Left lung (tissue), 10 donors: ENCODE measurements around the gene NEK8. TPM values are rescaled to one million over a fixed set of nuclear protein-coding genes. Genes with fewer than 3 reads are reported as not detected.

Experiments
- ATAC-seq: fragments of 200-7000 bp; cut with Tn5 transposase; one replicate; pipeline ENCODE4 v1.9.1; 2020; ENCODE audit warnings: moderate library complexity
- DNase-seq, 4 donors: peaks; one replicate each; pipeline ENCODE4 v3.0.0-alpha.2; 2013 to 2020
- H3K27ac ChIP-seq, 2 donors: fragments of 200-600 bp; sonication (generic) in 1 of 2; one replicate each; pipeline versions ENCODE4 v1.5.0 to v1.8.0; 2020 to 2021
- H3K27me3 ChIP-seq, 2 donors: fragments of 200-600 bp; sonication (generic) in 1 of 2; one replicate each; pipeline versions ENCODE4 v1.5.0 to v1.8.0; 2020 to 2021
- H3K36me3 ChIP-seq, 2 donors: fragments of 200-600 bp; sonication (generic) in 1 of 2; one replicate each; pipeline versions ENCODE4 v1.5.0 to v1.8.0; 2020 to 2021
- H3K4me1 ChIP-seq, 2 donors: fragments of 200-600 bp; one replicate each; pipeline ENCODE4 v1.8.0; 2021
- H3K4me3 ChIP-seq, 2 donors: fragments of 200-600 bp; sonication (generic) in 1 of 2; one replicate each; pipeline versions ENCODE4 v1.5.0 to v1.8.0; 2020 to 2021; ENCODE audit warnings: mild to moderate bottlenecking in 1 of 2
- H3K9me3 ChIP-seq, 2 donors: fragments of 200-600 bp; sonication (generic) in 1 of 2; one replicate each; pipeline versions ENCODE4 v1.5.0 to v1.8.0; 2020 to 2021
- intact Hi-C, 2 donors: fragments of 100-400 bp; cut with DNase I; formaldehyde crosslinking; loops; one replicate each; pipeline versions ENCODE4 v1.11.2 to v1.14.2; 2022
- polyA plus RNA-seq, 6 donors: library from polyadenylated mRNA; unstranded; fragments of 120-200 nt; gene quantifications; one replicate each; pipeline ENCODE4 v1.2.1, GENCODE V29; 2013; ENCODE audit not compliant: insufficient read length in 6 of 6
- total RNA-seq, 2 donors: library from RNA; stranded (reverse); fragmentation: NEBNext Ultra II Directional; extraction: Animal tissue kit (Norgen Biotek cat#: 25700); gene quantifications; one replicate each; pipeline ENCODE4 v1.2.1, GENCODE V29; 2021
- TF ChIP-seq, protein P1 (sequence below), 2 donors: fragments of 200-600 bp; sonication (generic) in 1 of 2; IDR thresholded peaks; one replicate each; pipeline versions ENCODE4 v1.5.0 to v1.8.0; 2021; ENCODE audit warnings: antibody characterized with exemption in 2 of 2
- donor health status: DM: no; HTN: yes; CAD: no.
- donor health status: DM: no; HTN: no; CAD: no.

Gene NEK8
- total and polyA plus RNA-seq, 8 donors: 5.6 to 8.1 (median 7.2) TPM

GRCh38 chr17:28700278-28700677 is 28.3 kb upstream of the NEK8 start:
- peaks cover 0 to 98% of the 10 kb centered on the region in 2 donors for H3K36me3 ChIP-seq
- no peak for DNase-seq
- TF ChIP-seq, protein P1, sequence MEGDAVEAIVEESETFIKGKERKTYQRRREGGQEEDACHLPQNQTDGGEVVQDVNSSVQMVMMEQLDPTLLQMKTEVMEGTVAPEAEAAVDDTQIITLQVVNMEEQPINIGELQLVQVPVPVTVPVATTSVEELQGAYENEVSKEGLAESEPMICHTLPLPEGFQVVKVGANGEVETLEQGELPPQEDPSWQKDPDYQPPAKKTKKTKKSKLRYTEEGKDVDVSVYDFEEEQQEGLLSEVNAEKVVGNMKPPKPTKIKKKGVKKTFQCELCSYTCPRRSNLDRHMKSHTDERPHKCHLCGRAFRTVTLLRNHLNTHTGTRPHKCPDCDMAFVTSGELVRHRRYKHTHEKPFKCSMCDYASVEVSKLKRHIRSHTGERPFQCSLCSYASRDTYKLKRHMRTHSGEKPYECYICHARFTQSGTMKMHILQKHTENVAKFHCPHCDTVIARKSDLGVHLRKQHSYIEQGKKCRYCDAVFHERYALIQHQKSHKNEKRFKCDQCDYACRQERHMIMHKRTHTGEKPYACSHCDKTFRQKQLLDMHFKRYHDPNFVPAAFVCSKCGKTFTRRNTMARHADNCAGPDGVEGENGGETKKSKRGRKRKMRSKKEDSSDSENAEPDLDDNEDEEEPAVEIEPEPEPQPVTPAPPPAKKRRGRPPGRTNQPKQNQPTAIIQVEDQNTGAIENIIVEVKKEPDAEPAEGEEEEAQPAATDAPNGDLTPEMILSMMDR (IDR thresholded peaks at IDR 0.05): no peak
- no peaks in the 10 kb centered on the region for H3K27me3 ChIP-seq
- no peak for ATAC-seq
- H3K4me1 ChIP-seq: no peaks in the 10 kb centered on the region
- H3K4me3 ChIP-seq: no peak overlapping the region
- no peak overlapping the region for H3K27ac ChIP-seq
- intact Hi-C loops: no loop called here
- H3K9me3 ChIP-seq: no peaks in the 10 kb centered on the region

DNA sequence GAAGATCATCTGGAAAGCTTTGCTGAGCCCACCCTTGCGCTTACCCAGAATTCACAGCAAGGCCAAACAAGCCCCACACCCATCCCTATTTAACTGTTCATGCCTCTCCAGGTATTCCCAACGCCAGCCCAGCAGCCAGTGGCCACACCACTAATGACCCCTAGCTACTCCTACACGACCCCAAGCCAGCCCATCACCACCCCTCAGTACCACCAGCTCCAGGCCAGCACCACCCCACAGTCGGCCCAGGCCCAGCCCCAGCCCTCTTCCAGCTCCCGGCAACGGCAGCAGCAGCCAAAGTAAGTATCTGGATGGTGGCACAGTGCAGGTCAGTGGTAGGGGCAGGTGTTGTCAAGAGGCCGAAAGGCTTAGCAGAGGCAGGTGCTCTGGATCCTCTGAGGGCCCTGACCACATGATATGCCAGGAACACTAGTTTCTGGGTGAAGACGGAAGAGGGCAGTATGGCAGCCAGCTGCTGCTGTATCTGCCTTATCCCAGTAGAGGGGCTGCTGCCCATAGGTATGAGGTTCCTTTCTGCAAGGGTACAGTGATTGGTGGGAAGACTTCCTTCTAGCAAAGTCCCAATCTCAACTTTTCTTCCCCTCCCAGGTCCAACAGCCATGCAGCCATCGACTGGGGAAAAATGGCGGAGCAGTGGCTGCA is 27.6 kb upstream of the NEK8 start:
- H3K36me3 ChIP-seq: peaks cover 0 to 95% of the 10 kb centered on the region in 2 donors
- H3K27ac ChIP-seq: no peak overlapping the region
- no peaks in the 10 kb centered on the region for H3K4me1 ChIP-seq
- intact Hi-C loops: no loop called here
- ATAC-seq (no peak), DNase-seq (no peak)
- no peaks in the 10 kb centered on the region for H3K9me3 ChIP-seq
- H3K27me3 ChIP-seq: no peaks in the 10 kb centered on the region
- H3K4me3 ChIP-seq: no peak overlapping the region
- TF ChIP-seq, protein P1 (IDR thresholded peaks at IDR 0.05): no peak

GRCh38 chr17:28702026-28702751 is 26.4 kb upstream of the NEK8 start:
- peaks cover 0 to 85% of the 10 kb centered on the region in 2 donors for H3K36me3 ChIP-seq
- TF ChIP-seq, protein P1 (IDR thresholded peaks at IDR 0.05): no peak
- no peaks in the 10 kb centered on the region for H3K27me3 ChIP-seq

GRCh38 chr17:28702752-28703150 is 25.8 kb upstream of the NEK8 start:
- Histone ChIP-seq H3K27me3 (no peaks in the 10 kb centered on the region), H3K4me1 (no peaks in the 10 kb centered on the region), H3K4me3 (no peak overlapping the region), H3K9me3 (no peaks in the 10 kb centered on the region), H3K27ac (no peak overlapping the region), H3K36me3 (peaks cover 0 to 79% of the 10 kb centered on the region in 2 donors)
- no peak for DNase-seq
- no peak for ATAC-seq
- TF ChIP-seq, protein P1 (IDR thresholded peaks at IDR 0.05): no peak
- intact Hi-C loops: no loop called here

More at GRCh38 chr17:28702026-28702751, 26.4 kb upstream of the NEK8 start:
- Histone ChIP-seq H3K27ac (no peak overlapping the region), H3K4me1 (no peaks in the 10 kb centered on the region), H3K9me3 (no peaks in the 10 kb centered on the region), H3K4me3 (no peak overlapping the region)
- ATAC-seq: no peak
- DNase-seq: no peak
- intact Hi-C loops: no loop called here

- intact Hi-C loops: no loop called here
- Histone ChIP-seq H3K4me3 (no peak overlapping the region), H3K4me1 (no peaks in the 10 kb centered on the region), H3K36me3 (peaks cover 0 to 70% of the 10 kb centered on the region in 2 donors), H3K27me3 (no peaks in the 10 kb centered on the region), H3K9me3 (no peaks in the 10 kb centered on the region), H3K27ac (no peak overlapping the region)
- TF ChIP-seq, protein P1 (IDR thresholded peaks at IDR 0.05): no peak
- ATAC-seq (no peak), DNase-seq (no peak)
These were observed 24.9 kb upstream of the NEK8 start for GRCh38 chr17:28703552-28704218.
